PC-3 (cell line): ENCODE measurements around the gene CTNNA3. TPM values are rescaled to one million over a fixed set of nuclear protein-coding genes. Genes with fewer than 3 reads are reported as not detected.
A peak's percentile ranks its signal among the peaks of the same experiment; 100 is the strongest.

Source experiments
- ATAC-seq: fragments of 200-7000 bp; cut with Tn5 transposase; 2 replicates; pipeline ENCODE4 v1.9.1; 2020; ENCODE audit warnings: mild to moderate bottlenecking, moderate library complexity
- BruUV-seq: library from RNA; stranded (reverse); fragments of 400-500 nt; replicated peaks from 2 replicates; lab custom pipeline; 2021; lab: Mats Ljungman, UMichigan
- CTCF ChIA-PET: fragments of 300-600 bp; sonication (Branson Sonifier 250); formaldehyde crosslinking; loops from one replicate; lab custom pipeline; 2022; ENCODE audit warnings: antibody characterized with exemption; lab: Charles Lee
- POLR2A ChIA-PET: fragments of 300-600 bp; sonication (Branson Sonifier 250); formaldehyde crosslinking; loops from one replicate; lab custom pipeline; 2022; ENCODE audit warnings: antibody characterized with exemption; ENCODE audit not compliant: unreplicated experiment; lab: Charles Lee
- DNase-seq: peaks from one replicate; pipeline ENCODE4 v3.0.0-alpha.2; 2015
- H2AFZ ChIP-seq: fragments of 300-600 bp; sonication (generic); 2 replicates; pipeline ENCODE4 v1.6.0; 2016; ENCODE audit warnings: antibody characterized with exemption, low read length
- H3F3A ChIP-seq: fragments of 300-600 bp; sonication (generic); one replicate; pipeline ENCODE4 v1.6.0; 2017; ENCODE audit warnings: antibody characterized with exemption, low read length, control low read depth, mild to moderate bottlenecking; ENCODE audit not compliant: unreplicated experiment
- H3K27ac ChIP-seq: fragments of 300-600 bp; sonication (generic); 2 replicates; pipeline ENCODE4 v1.5.1; 2016; ENCODE audit warnings: mild to moderate bottlenecking, low read length
- H3K27me3 ChIP-seq: fragments of 300-600 bp; sonication (generic); 2 replicates; pipeline ENCODE4 v1.6.1; 2016; ENCODE audit warnings: low read length, mixed read lengths
- H3K36me3 ChIP-seq: fragments of 300-600 bp; sonication (generic); 2 replicates; pipeline ENCODE4 v1.6.1; 2016; ENCODE audit warnings: low read depth, mixed run types, low read length, mixed read lengths
- H3K4me1 ChIP-seq: fragments of 300-600 bp; sonication (generic); 2 replicates; pipeline ENCODE4 v1.5.1; 2016; ENCODE audit warnings: low read length; ENCODE audit not compliant: insufficient read depth
- H3K4me2 ChIP-seq: fragments of 300-600 bp; sonication (generic); 2 replicates; pipeline ENCODE4 v1.6.0; 2016; ENCODE audit warnings: low read length
- H3K4me3 ChIP-seq: fragments of 300-600 bp; sonication (generic); 2 replicates; pipeline ENCODE4 v1.5.1; 2016; ENCODE audit warnings: mild to moderate bottlenecking, low read length, mixed read lengths
- H3K79me2 ChIP-seq: fragments of 300-600 bp; sonication (generic); 2 replicates; pipeline ENCODE4 v1.6.1; 2017; ENCODE audit warnings: low read length, mixed read lengths
- H3K9ac ChIP-seq: fragments of 300-600 bp; sonication (generic); 2 replicates; pipeline ENCODE4 v1.6.0; 2016; ENCODE audit warnings: mild to moderate bottlenecking, low read length
- H3K9me2 ChIP-seq: fragments of 300-600 bp; sonication (generic); replicated peaks from 2 replicates; pipeline ENCODE4 v1.6.1; 2016; ENCODE audit warnings: mixed run types, low read length, mixed read lengths
- H3K9me3 ChIP-seq: fragments of 300-600 bp; sonication (generic); 2 replicates; pipeline ENCODE4 v1.6.1; 2016; ENCODE audit warnings: low read length, mixed read lengths
- H4K20me1 ChIP-seq: fragments of 300-600 bp; sonication (generic); 2 replicates; pipeline ENCODE4 v1.6.1; 2016; ENCODE audit warnings: low read length, mixed read lengths
- EZH2 ChIP-seq: fragments of 300-600 bp; sonication (generic); IDR thresholded peaks from one replicate; pipeline ENCODE4 v1.6.1; 2017; ENCODE audit warnings: antibody characterized with exemption, mild to moderate bottlenecking, low read length; ENCODE audit not compliant: unreplicated experiment
- EZH2phosphoT487 ChIP-seq: fragments of 300-600 bp; sonication (generic); IDR thresholded peaks from 2 replicates; pipeline ENCODE4 v1.6.1; 2018; ENCODE audit warnings: mild to moderate bottlenecking, antibody characterized with exemption, low read length, borderline replicate concordance
- intact Hi-C: fragments of 100-400 bp; cut with micrococcal nuclease; formaldehyde crosslinking; loops from 2 replicates; pipeline ENCODE4 v1.9.0; 2023
- total RNA-seq: library from RNA; depleted of rRNA; stranded (reverse); fragments of >200 nt; gene quantifications from 2 replicates; pipeline ENCODE4 v1.2.3, GENCODE V29; 2014
- TF ChIP-seq, protein P1 (sequence below): fragments of 300-600 bp; sonication (generic); conservative IDR thresholded peaks from 2 replicates; pipeline ENCODE4 v1.5.1; 2017; ENCODE audit warnings: antibody characterized with exemption, low read depth, mild to moderate bottlenecking, low read length

Gene CTNNA3
- total RNA-seq, 1 experiment from 2014 or later = 1.9 TPM

DNA sequence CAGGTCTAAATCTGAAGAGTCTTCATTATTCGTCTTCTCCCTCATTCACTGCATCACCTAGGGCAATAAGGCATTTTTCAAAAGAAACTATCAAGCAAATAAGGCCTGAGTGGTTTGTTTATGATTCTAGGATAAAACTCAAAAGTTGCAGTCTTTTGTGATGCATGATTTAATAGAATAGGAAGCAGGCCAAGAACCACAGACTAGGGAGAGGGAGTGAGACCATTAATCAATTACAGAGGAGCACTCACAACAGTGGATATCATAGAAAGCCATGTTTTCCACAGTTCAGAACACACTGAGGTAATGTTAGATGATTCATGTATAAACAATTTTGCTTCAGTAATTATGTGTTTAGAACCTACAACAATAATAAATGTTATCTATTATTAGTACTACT lies 858.0 kb downstream of the CTNNA3 start:
- Histone ChIP-seq H3K27me3 (no peaks in the 10 kb centered on the region), H3K9me2 (0 out of 2 replicates have a peak, but pooled peaks cover 5% of the 10 kb centered on the region), H3K79me2 (no peaks in the 10 kb centered on the region), H2AFZ (no peak overlapping the region), H3K4me3 (no peak overlapping the region), H3K36me3 (no peaks in the 10 kb centered on the region), H3K4me2 (no peak overlapping the region), H4K20me1 (no peaks in the 10 kb centered on the region), H3K27ac (no peak overlapping the region), H3K9me3 (no peaks in the 10 kb centered on the region), H3K9ac (no peak overlapping the region), H3K4me1 (peaks cover 51% of the 10 kb centered on the region), H3F3A (peaks cover 14% of the 10 kb centered on the region)
- ChIA-PET CTCF (no interaction called here), POLR2A (interaction anchor here (0.5 to 0.6 kb wide), 2 partner anchors 8 to 79 kb away, joined by 4 to 11 read pairs; no protein-coding TSS in a partner anchor)
- TF ChIP-seq EZH2phosphoT487 (no peak), EZH2 (no peak)
- TF ChIP-seq, protein P1, sequence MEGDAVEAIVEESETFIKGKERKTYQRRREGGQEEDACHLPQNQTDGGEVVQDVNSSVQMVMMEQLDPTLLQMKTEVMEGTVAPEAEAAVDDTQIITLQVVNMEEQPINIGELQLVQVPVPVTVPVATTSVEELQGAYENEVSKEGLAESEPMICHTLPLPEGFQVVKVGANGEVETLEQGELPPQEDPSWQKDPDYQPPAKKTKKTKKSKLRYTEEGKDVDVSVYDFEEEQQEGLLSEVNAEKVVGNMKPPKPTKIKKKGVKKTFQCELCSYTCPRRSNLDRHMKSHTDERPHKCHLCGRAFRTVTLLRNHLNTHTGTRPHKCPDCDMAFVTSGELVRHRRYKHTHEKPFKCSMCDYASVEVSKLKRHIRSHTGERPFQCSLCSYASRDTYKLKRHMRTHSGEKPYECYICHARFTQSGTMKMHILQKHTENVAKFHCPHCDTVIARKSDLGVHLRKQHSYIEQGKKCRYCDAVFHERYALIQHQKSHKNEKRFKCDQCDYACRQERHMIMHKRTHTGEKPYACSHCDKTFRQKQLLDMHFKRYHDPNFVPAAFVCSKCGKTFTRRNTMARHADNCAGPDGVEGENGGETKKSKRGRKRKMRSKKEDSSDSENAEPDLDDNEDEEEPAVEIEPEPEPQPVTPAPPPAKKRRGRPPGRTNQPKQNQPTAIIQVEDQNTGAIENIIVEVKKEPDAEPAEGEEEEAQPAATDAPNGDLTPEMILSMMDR = no peak
- ATAC-seq (no peak; the same call in 1 of the 2 replicates), DNase-seq (peak; percentile 53)
- BruUV-seq = no TSS peak
- intact Hi-C loops = no loop called here

DNA sequence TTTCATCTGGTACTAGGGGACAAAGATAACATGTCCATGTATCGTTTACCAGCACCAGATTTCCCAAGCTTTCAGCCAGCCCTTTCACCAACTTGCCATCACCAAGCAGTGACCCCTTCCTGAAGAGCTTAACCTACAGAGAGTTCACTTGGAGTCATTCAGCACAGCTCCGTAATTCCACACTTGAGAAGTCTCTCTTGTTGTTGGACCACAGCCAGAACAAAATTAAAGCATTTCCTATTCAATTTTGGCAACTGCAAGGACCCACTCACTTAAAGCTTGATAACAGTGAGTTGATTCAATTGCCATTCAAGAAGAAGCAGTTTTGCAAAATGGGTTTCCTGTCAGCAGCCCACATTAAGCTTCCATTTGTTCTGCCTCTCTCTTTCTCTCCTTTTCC lies 858.7 kb downstream of the CTNNA3 start:
- ATAC-seq (no peak), DNase-seq (no peak)
- Histone ChIP-seq H3K9ac (no peak overlapping the region), H3K27me3 (no peaks in the 10 kb centered on the region), H3K9me2 (0 out of 2 replicates have a peak, but pooled peaks cover 5% of the 10 kb centered on the region), H3K27ac (no peak overlapping the region), H2AFZ (no peak overlapping the region), H4K20me1 (no peaks in the 10 kb centered on the region), H3K9me3 (no peaks in the 10 kb centered on the region), H3F3A (peaks cover 14% of the 10 kb centered on the region), H3K79me2 (no peaks in the 10 kb centered on the region), H3K4me1 (peaks cover 47% of the 10 kb centered on the region), H3K4me3 (no peak overlapping the region), H3K4me2 (no peak overlapping the region), H3K36me3 (no peaks in the 10 kb centered on the region)
- POLR2A ChIA-PET = no interaction called here
- no TSS peak for BruUV-seq
- CTCF ChIA-PET = no interaction called here
- intact Hi-C loops = no loop called here
- TF ChIP-seq EZH2 (no peak), EZH2phosphoT487 (no peak)
- TF ChIP-seq, protein P1 = no peak

DNA sequence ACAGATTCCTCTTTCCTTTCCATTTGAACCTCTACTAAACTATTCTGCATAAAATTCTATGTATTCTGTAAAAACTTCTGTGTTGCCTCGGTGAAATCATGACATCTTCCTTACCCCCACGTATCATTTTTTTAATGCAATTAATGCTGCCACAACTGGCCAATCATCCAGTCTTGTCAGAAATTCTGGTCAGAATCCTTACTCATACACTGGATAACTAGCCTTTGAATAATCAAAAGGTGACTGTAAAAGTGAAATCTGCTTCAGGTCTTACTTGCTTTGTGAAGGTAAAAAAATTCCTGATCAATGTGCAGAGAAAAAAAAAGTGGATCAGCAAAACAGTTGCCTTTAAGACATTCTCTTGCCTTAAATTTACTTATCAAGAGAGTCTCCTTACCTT lies 859.2 kb downstream of the CTNNA3 start:
- no peak for DNase-seq

More for the DNA sequence above, 859.2 kb downstream of the CTNNA3 start:
- Histone ChIP-seq H4K20me1 (no peaks in the 10 kb centered on the region), H3K9ac (no peak overlapping the region; the same call in 1 of the 2 replicates), H3K36me3 (no peaks in the 10 kb centered on the region), H3K4me2 (no peak overlapping the region), H3K9me3 (no peaks in the 10 kb centered on the region), H3K79me2 (no peaks in the 10 kb centered on the region), H3K27ac (peak overlapping the region; percentile 51), H3K4me3 (no peak overlapping the region), H3K4me1 (peaks cover 47% of the 10 kb centered on the region), H3K27me3 (no peaks in the 10 kb centered on the region), H2AFZ (no peak overlapping the region), H3K9me2 (0 out of 2 replicates have a peak, but pooled peaks cover 5% of the 10 kb centered on the region), H3F3A (peaks cover 14% of the 10 kb centered on the region)
- CTCF ChIA-PET = no interaction called here
- POLR2A ChIA-PET = interaction anchor here (0.7 kb wide), 1 partner anchor 10 kb away, joined by 3 read pairs; no protein-coding TSS in a partner anchor
- TF ChIP-seq EZH2 (no peak), EZH2phosphoT487 (no peak)
- TF ChIP-seq, protein P1 = no peak
- no peak for ATAC-seq
- intact Hi-C loops = no loop called here
- no TSS peak for BruUV-seq
